Bronchial epithelial cell (primary cell): Measurements from ENCODE around the gene ECD. TPM values are rescaled to one million over a fixed set of nuclear protein-coding genes. Genes with fewer than 3 reads are reported as not detected.

Experiments
- DNase-seq: peaks from one replicate; pipeline ENCODE4 v3.0.0-alpha.2; 2010; ENCODE audit warnings: low read depth
- FAIRE-seq: peaks from 2 replicates; lab custom pipeline; 2011; peaks lifted over from hg19 to GRCh38; lab: Jason Lieb, UNC
- H3K27me3 ChIP-seq: 2 replicates; pipeline ENCODE4 v1.5.1; 2011; ENCODE audit warnings: low read length; ENCODE audit not compliant: control insufficient read depth, insufficient read depth
- H3K36me3 ChIP-seq: 2 replicates; pipeline ENCODE4 v1.5.1; 2011; ENCODE audit warnings: low read length; ENCODE audit not compliant: control insufficient read depth, insufficient read depth
- H3K4me3 ChIP-seq: 2 replicates; pipeline ENCODE4 v1.5.1; 2011; ENCODE audit warnings: mild to moderate bottlenecking, low read depth, low read length, control low read depth
- total RNA-seq: library from RNA; depleted of rRNA; stranded (reverse); fragments of >200 nt; gene quantifications from 2 replicates; pipeline ENCODE4 v1.2.1, GENCODE V29; 2014
- TF ChIP-seq, protein P1 (sequence below): IDR thresholded peaks from 2 replicates; pipeline ENCODE4 v1.5.1; 2011; ENCODE audit warnings: mild to moderate bottlenecking, moderate library complexity, low read length, control low read depth, inconsistent platforms; ENCODE audit not compliant: insufficient read depth, severe bottlenecking

The ECD gene
- total RNA-seq, 1 donor from 2014 or later, result 17.6 TPM

- TF ChIP-seq, protein P1, sequence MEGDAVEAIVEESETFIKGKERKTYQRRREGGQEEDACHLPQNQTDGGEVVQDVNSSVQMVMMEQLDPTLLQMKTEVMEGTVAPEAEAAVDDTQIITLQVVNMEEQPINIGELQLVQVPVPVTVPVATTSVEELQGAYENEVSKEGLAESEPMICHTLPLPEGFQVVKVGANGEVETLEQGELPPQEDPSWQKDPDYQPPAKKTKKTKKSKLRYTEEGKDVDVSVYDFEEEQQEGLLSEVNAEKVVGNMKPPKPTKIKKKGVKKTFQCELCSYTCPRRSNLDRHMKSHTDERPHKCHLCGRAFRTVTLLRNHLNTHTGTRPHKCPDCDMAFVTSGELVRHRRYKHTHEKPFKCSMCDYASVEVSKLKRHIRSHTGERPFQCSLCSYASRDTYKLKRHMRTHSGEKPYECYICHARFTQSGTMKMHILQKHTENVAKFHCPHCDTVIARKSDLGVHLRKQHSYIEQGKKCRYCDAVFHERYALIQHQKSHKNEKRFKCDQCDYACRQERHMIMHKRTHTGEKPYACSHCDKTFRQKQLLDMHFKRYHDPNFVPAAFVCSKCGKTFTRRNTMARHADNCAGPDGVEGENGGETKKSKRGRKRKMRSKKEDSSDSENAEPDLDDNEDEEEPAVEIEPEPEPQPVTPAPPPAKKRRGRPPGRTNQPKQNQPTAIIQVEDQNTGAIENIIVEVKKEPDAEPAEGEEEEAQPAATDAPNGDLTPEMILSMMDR, result no peak
- DNase-seq, result peak; percentile 30
- Histone ChIP-seq H3K36me3 (peaks cover 1% of the 10 kb centered on the region), H3K27me3 (no peaks in the 10 kb centered on the region), H3K4me3 (peak overlapping the region; percentile 99)
- no peak for FAIRE-seq
Observed at GRCh38 chr10:73095481-73096021, 72.3 kb downstream of the ECD start.

DNA sequence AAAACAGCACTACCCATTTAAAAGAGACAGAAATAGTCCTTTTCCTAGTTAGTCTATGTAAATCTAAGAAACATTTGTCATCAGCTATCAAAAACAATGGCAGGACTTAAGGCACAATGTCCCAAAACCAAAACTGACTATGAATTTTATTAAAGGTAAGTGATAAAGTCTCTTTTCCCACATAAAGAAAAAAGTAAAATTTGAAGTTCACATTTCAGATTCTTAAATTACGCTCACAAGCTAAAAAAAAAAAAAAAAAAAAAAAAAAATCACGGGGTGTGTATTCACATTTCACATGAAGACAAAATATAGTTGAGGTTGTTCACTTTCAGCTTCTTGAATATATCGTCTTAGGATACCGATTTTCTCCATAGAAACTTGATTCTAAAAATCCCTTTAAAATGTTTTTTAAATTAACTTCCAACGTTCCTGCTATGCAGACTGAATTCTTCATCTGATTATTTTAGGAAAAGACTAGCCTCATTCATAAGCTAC, 72.8 kb downstream of the ECD start:
- TF ChIP-seq, protein P1, result no peak
- no peak for FAIRE-seq

DNA sequence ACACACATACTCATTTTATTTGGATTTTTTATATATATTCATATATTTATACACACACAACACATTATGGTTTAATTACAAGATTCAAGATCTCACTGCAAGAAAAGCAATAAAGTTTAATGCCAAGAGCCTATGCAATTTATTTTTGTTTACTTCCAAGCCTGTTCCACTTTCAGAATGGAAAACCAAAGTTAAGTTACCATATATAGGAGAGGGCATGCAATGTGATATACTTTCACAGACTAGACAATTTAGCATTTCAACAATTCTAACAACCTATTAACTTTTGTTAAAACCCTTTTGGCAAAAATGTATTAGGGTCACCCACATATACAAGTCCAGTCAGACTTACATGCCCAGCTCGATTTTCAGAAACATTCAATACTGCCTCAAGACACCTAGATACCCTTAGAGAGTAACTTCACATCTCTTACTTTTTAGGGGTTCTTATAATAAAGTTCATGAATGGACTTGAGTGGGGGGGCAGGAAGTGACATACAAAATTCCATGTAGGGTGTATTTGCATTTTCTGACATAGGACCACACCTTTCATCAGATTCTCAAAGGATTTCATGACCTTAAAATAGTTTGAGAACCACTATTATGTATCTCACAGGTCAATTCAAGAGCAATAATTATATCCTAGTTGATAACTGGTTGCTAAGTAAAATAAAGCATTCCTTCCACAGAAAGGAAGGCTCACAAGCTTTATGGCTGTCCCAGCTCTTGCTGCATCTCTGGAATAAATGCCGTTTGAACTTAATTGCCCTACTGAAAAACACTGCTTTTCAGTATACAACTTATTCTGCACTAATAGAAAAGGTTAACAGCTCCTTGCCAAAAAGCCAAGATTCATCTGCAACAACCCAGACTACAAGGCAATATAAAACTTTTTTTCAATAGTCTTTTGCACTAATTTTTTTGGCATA, 73.6 kb downstream of the ECD start:
- H3K4me3 ChIP-seq, result peak overlapping the region; percentile 99
- TF ChIP-seq, protein P1, result no peak
- peak; percentile 23 for DNase-seq
- H3K36me3 ChIP-seq, result no peaks in the 10 kb centered on the region
- no peak for FAIRE-seq
- no peaks in the 10 kb centered on the region for H3K27me3 ChIP-seq

More for the DNA sequence above, 72.8 kb downstream of the ECD start:
- H3K36me3 ChIP-seq, result peaks cover 1% of the 10 kb centered on the region
- DNase-seq, result no peak
- H3K4me3 ChIP-seq, result peak overlapping the region; percentile 99
- H3K27me3 ChIP-seq, result no peaks in the 10 kb centered on the region

DNA sequence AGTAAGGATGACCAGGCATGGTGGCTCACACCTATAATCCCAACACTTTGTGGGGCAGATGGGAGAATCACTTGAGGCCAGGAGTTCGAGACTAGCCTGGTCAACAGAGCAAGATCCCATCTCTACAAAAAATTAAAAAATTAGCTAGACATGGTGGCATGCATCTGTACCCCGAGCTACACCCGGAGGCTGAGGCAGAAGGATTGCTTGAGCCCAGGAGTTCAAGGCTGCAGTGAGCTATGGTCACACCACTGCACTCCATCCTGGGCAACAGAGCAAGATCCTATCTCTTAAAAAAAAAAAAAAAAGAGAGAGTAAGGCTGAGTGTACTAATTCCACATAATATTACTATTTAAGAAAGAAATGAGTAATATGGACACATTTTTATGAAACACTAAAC, 75.0 kb downstream of the ECD start:
- no peaks in the 10 kb centered on the region for H3K36me3 ChIP-seq
- H3K4me3 ChIP-seq, result no peak overlapping the region
- TF ChIP-seq, protein P1, result no peak
- FAIRE-seq (no peak), DNase-seq (no peak)
- no peaks in the 10 kb centered on the region for H3K27me3 ChIP-seq

GRCh38 chr10:73088304-73088703, 79.5 kb downstream of the ECD start:
- Histone ChIP-seq H3K27me3 (no peaks in the 10 kb centered on the region), H3K4me3 (no peak overlapping the region), H3K36me3 (no peaks in the 10 kb centered on the region)
- TF ChIP-seq, protein P1, result no peak
- DNase-seq (no peak), FAIRE-seq (no peak)
